ENCODE measurements around the gene GLYATL1B.
"Not testable (repeated sequence)": the region's sequence is repeated elsewhere in the genome, so short reads cannot be mapped to it uniquely, and the experiment has no call there.

The GLYATL1B gene

GRCh38 chr11:59112494-59112893 lies 26.4 kb downstream of the GLYATL1B start:
- no peak for DNase-seq (ENCODE audit: low read depth)
- TF ChIP-seq CTCF (IDR thresholded peaks at IDR 0.05; ENCODE audit: control insufficient read depth, insufficient read depth, low read depth, low read length, missing control alignments) = no peak
- H3K4me3 ChIP-seq (ENCODE audit: control insufficient read depth, low read depth, low read length) = no peak overlapping the region

GRCh38 chr11:59114344-59114743 lies 28.2 kb downstream of the GLYATL1B start:
- DNase-seq (ENCODE audit: low read depth) = no peak
- TF ChIP-seq CTCF (IDR thresholded peaks at IDR 0.05; ENCODE audit: control insufficient read depth, insufficient read depth, low read depth, low read length, missing control alignments) = no peak
- no peak overlapping the region for H3K4me3 ChIP-seq (ENCODE audit: control insufficient read depth, low read depth, low read length)

GRCh38 chr11:59115553-59115952 lies 29.4 kb downstream of the GLYATL1B start:
- no peak for DNase-seq (ENCODE audit: low read depth)
- no peak overlapping the region for H3K4me3 ChIP-seq (ENCODE audit: control insufficient read depth, low read depth, low read length)
- no peak for TF ChIP-seq CTCF (IDR thresholded peaks at IDR 0.05; ENCODE audit: control insufficient read depth, insufficient read depth, low read depth, low read length, missing control alignments)

GRCh38 chr11:59117774-59118173 lies 31.7 kb downstream of the GLYATL1B start:
- no peak for DNase-seq (ENCODE audit: low read depth)

GRCh38 chr11:59119826-59120225 lies 33.7 kb downstream of the GLYATL1B start:
- DNase-seq (ENCODE audit: low read depth) = no peak

More at GRCh38 chr11:59117774-59118173, 31.7 kb downstream of the GLYATL1B start:
- H3K4me3 ChIP-seq (ENCODE audit: control insufficient read depth, low read depth, low read length) = no peak overlapping the region
- no peak for TF ChIP-seq CTCF (IDR thresholded peaks at IDR 0.05; ENCODE audit: control insufficient read depth, insufficient read depth, low read depth, low read length, missing control alignments)

GRCh38 chr11:59135648-59136461 lies 49.7 kb downstream of the GLYATL1B start:
- peak; percentile 100 for TF ChIP-seq CTCF (IDR thresholded peaks at IDR 0.05; ENCODE audit: control insufficient read depth, insufficient read depth, low read depth, low read length, missing control alignments)
- DNase-seq (ENCODE audit: low read depth) = no peak
- no peak overlapping the region for H3K4me3 ChIP-seq (ENCODE audit: control insufficient read depth, low read depth, low read length)

More at GRCh38 chr11:59119826-59120225, 33.7 kb downstream of the GLYATL1B start:
- H3K4me3 ChIP-seq (ENCODE audit: control insufficient read depth, low read depth, low read length) = no peak overlapping the region
- TF ChIP-seq CTCF (IDR thresholded peaks at IDR 0.05; ENCODE audit: control insufficient read depth, insufficient read depth, low read depth, low read length, missing control alignments) = no peak

- not testable (repeated sequence) for DNase-seq (ENCODE audit: low read depth); H3K4me3 ChIP-seq (ENCODE audit: control insufficient read depth, low read depth, low read length)
Observed at GRCh38 chr11:59136551-59136950, 50.4 kb downstream of the GLYATL1B start.

Data from AG09309 (cell line).